ENCODE measurements around the gene PARD3B.

DNA sequence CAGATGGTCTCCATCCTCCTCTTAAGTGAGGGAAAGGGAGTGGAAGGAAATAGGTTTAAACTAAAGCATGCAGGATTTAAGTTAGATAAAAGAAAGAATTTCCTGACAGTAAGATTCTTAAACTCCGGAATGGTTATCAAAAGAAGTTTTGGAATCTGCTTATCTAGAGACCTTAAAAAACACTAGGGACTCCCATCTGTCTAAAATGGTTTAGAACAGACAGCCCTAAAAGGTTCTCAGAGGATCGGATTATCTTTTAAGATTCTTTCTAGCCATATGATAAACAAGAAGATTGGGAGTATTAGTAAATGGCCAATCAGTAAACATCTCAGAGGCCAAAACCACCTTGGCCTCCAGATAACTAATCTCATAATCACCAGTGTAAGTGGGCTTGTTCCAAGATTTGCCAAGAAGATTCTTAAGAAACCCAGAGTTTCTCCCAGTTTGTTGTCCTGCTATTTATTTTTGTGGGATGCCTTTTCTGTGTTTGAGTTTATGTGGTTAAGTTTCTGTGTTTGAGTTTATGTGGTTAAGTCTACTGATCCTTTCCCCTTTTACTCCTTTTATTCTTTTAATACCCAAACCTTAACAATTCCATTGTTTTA is 822.2 kb downstream of the PARD3B start:
- TF ChIP-seq CTCF (conservative IDR thresholded peaks at IDR 0.05; ENCODE audit: low read depth, low read length), result no peak
- no peak for TF ChIP-seq EZH2 (IDR thresholded peaks at IDR 0.05; ENCODE audit: borderline replicate concordance, low read depth, low read length, poor library complexity, severe bottlenecking)

All from A673 (cell line).